COR-L47 (cell line): Measurements from ENCODE around the gene NTN1.

ENCODE experiments used
- DNase-seq: peaks from one replicate; lab custom pipeline; 2025; lab: John Stamatoyannopoulos, UW

The NTN1 gene

GRCh38 chr17:9218911-9219310 lies 197.6 kb downstream of the NTN1 start:
- DNase-seq, result no peak

- no peak for DNase-seq
Measured at GRCh38 chr17:9219631-9220397, 198.5 kb downstream of the NTN1 start.

GRCh38 chr17:9220398-9221146 lies 199.3 kb downstream of the NTN1 start:
- no peak for DNase-seq

- DNase-seq, result no peak
Measured at GRCh38 chr17:9221147-9221921, 200.0 kb downstream of the NTN1 start.

- DNase-seq, result no peak
Measured at GRCh38 chr17:9221922-9222180, 200.5 kb downstream of the NTN1 start.

- DNase-seq, result no peak
Measured at GRCh38 chr17:9223531-9223930, 202.2 kb downstream of the NTN1 start.

GRCh38 chr17:9224485-9224884 lies 203.2 kb downstream of the NTN1 start:
- DNase-seq, result no peak

GRCh38 chr17:9225305-9226101 lies 204.2 kb downstream of the NTN1 start:
- DNase-seq, result no peak

GRCh38 chr17:9226130-9226793 lies 205.0 kb downstream of the NTN1 start:
- DNase-seq, result no peak

GRCh38 chr17:9226794-9227135 lies 205.5 kb downstream of the NTN1 start:
- DNase-seq, result no peak

- DNase-seq, result no peak
Measured at GRCh38 chr17:9227819-9228407, 206.6 kb downstream of the NTN1 start.

GRCh38 chr17:9228408-9229159 lies 207.3 kb downstream of the NTN1 start:
- DNase-seq, result no peak

GRCh38 chr17:9229160-9229825 lies 208.0 kb downstream of the NTN1 start:
- DNase-seq, result no peak

GRCh38 chr17:9229826-9230201 lies 208.5 kb downstream of the NTN1 start:
- DNase-seq, result no peak

- no peak for DNase-seq
Measured at GRCh38 chr17:9230346-9230745, 209.0 kb downstream of the NTN1 start.

- no peak for DNase-seq
Measured at GRCh38 chr17:9230861-9231260, 209.6 kb downstream of the NTN1 start.

- DNase-seq, result no peak
Measured at GRCh38 chr17:9231449-9232154, 210.3 kb downstream of the NTN1 start.

- DNase-seq, result no peak
Measured at GRCh38 chr17:9232155-9232475, 210.8 kb downstream of the NTN1 start.

GRCh38 chr17:9232591-9233270 lies 211.4 kb downstream of the NTN1 start:
- no peak for DNase-seq
